ENCODE data around the gene SHOX.

DNA sequence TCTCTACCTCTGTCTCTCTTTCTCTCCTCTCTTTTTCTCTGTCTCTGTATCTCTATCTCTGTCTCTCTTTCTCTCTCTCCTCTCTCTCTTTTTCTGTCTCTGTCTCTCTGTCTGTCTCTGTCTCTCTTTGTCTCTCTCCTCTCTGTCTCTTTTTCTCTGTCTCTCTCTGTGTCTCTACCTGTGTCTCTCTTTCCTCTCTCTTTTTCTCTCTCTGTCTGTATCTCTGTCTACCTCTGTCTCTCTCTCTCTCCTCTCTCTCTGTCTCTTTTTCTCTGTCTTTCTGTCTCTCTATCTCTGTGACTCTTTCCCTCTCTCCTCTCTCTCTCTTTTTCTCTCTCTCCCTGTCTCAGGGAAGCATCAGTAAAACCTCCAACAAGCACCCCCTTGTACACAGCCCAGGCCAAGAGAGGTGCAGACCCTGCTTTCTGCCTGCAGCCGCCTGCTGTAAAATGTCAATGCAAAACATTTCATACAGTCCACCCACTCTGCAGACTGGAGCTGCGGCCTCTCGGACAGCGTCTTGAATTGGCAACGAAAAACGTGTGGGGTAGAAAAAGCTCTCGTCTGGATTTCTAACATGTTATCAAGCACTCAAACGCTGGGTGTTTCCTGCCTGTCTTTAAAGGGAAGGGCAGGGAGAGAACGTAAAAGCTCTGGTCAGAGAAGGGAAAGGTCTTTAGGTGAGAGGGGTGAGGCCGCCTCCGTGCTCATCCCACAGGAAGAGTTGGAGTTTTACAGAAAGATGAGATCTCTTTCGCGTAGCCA is 3.7 kb upstream of the SHOX start:
- TF ChIP-seq CTCF (IDR thresholded peaks at IDR 0.05) (no peak), POLR2AphosphoS5 (IDR thresholded peaks at IDR 0.05) (no peak), POLR2A (IDR thresholded peaks at IDR 0.05) (no peak)

Data from prostate gland (tissue), 2 donors.